Neural cell (in vitro differentiated cells): ENCODE results near the gene RHOBTB3.

ENCODE experiments used
- CTCF ChIP-seq: fragments of 450-650 bp; IDR thresholded peaks from 2 replicates; pipeline ENCODE4 v1.5.1; 2014; ENCODE audit warnings: antibody characterized with exemption, mild to moderate bottlenecking, moderate library complexity; ENCODE audit not compliant: poor library complexity, severe bottlenecking
- EP300 ChIP-seq: fragments of 450-650 bp; conservative IDR thresholded peaks from 2 replicates; pipeline ENCODE4 v1.6.1; 2014; ENCODE audit warnings: antibody characterized with exemption, mild to moderate bottlenecking, moderate library complexity; ENCODE audit not compliant: poor library complexity, severe bottlenecking
- EZH2 ChIP-seq: fragments of 200-600, 300-800 bp; shearing (Covaris generic), sonication (generic); IDR thresholded peaks from 2 replicates; pipeline ENCODE4 v1.6.1; 2014; ENCODE audit warnings: antibody characterized with exemption, low read length, borderline replicate concordance, mild to moderate bottlenecking; ENCODE audit not compliant: insufficient read depth, poor library complexity, severe bottlenecking
- MXI1 ChIP-seq: fragments of 450-650 bp; conservative IDR thresholded peaks from 2 replicates; pipeline ENCODE4 v1.6.1; 2014; ENCODE audit warnings: antibody characterized with exemption, mild to moderate bottlenecking; ENCODE audit not compliant: poor library complexity, severe bottlenecking
- POLR2AphosphoS5 ChIP-seq: IDR thresholded peaks from 2 replicates; pipeline ENCODE4 v1.6.1; 2012
- RAD21 ChIP-seq: fragments of 450-650 bp; conservative IDR thresholded peaks from 2 replicates; pipeline ENCODE4 v1.6.1; 2014; ENCODE audit warnings: antibody characterized with exemption, mild to moderate bottlenecking, moderate library complexity
- REST ChIP-seq: IDR thresholded peaks from 2 replicates; pipeline ENCODE4 v1.6.1; 2012; ENCODE audit warnings: borderline replicate concordance
- SMC3 ChIP-seq: fragments of 450-650 bp; conservative IDR thresholded peaks from 2 replicates; pipeline ENCODE4 v1.6.1; 2014; ENCODE audit warnings: antibody characterized with exemption, mild to moderate bottlenecking, moderate library complexity; ENCODE audit not compliant: poor library complexity

- TF ChIP-seq CTCF (no peak), MXI1 (no peak), REST (no peak), EP300 (no peak), EZH2 (no peak), POLR2AphosphoS5 (no peak), RAD21 (no peak), SMC3 (no peak)
Observed at GRCh38 chr5:95825495-95825894, 94.4 kb downstream of the RHOBTB3 start.
